Tibial nerve (tissue), 4 donors: ENCODE measurements around the gene PSMB8. TPM values are rescaled to one million over a fixed set of nuclear protein-coding genes. Genes with fewer than 3 reads are reported as not detected.
"Not testable (repeated sequence)": the region's sequence is repeated elsewhere in the genome, so short reads cannot be mapped to it uniquely, and the experiment has no call there.

Source experiments
- DNase-seq, 2 donors: peaks; one replicate each; pipeline ENCODE4 v3.0.0-alpha.2; 2019; ENCODE audit warnings: low spot score in 2 of 2
- H3K27ac ChIP-seq, 4 donors: fragments of 200-600 bp; sonication (generic) in 3 of 4; one replicate each; pipeline ENCODE4 v1.5.1; 2017 to 2019; ENCODE audit warnings: mild to moderate bottlenecking in 1 of 4
- H3K27me3 ChIP-seq, 2 donors: fragments of 200-600 bp; sonication (generic) in 1 of 2; one replicate each; pipeline versions ENCODE4 v1.5.1 to v1.6.0; 2017 to 2019
- H3K36me3 ChIP-seq, 3 donors: fragments of 200-600 bp; sonication (generic); one replicate each; pipeline ENCODE4 v1.5.1; 2018 to 2019
- H3K4me1 ChIP-seq, 4 donors: fragments of 200-600 bp; sonication (generic) in 3 of 4; one replicate each; pipeline ENCODE4 v1.5.1; 2017 to 2019
- H3K4me3 ChIP-seq, 4 donors: fragments of 200-600 bp; sonication (generic) in 3 of 4; one replicate each; pipeline ENCODE4 v1.5.1; 2017 to 2019; ENCODE audit warnings: mild to moderate bottlenecking in 1 of 4, moderate library complexity in 1 of 4
- H3K9me3 ChIP-seq, 4 donors: fragments of 200-600 bp; sonication (generic) in 3 of 4; one replicate each; pipeline ENCODE4 v1.5.1; 2017 to 2019
- EP300 ChIP-seq, 2 donors: sonication (generic); formaldehyde crosslinking; IDR thresholded peaks; one replicate each; pipeline ENCODE4 v1.6.1; 2017; ENCODE audit warnings: antibody characterized with exemption in 2 of 2, mild to moderate bottlenecking in 1 of 2
- POLR2A ChIP-seq, 2 donors: fragments of 450-650 bp; IDR thresholded peaks; one replicate each; pipeline ENCODE4 v1.6.1; 2017; ENCODE audit warnings: antibody characterized with exemption in 2 of 2, mild to moderate bottlenecking in 2 of 2, moderate library complexity in 2 of 2
- WGBS, 2 donors: methylation state at CpG; one replicate each; pipeline ENCODE4 v1.1.5; 2018; 5-methylcytosine and 5-hydroxymethylcytosine counted together
- total RNA-seq, 4 donors: library from RNA; depleted of rRNA; stranded (reverse); fragments of >200 nt; gene quantifications; one replicate each; pipeline ENCODE4 v1.1.0, GENCODE V29; 2016
- TF ChIP-seq, protein P1 (sequence below), 5 experiments: fragments of 200-600 bp in 3 of 5; fragments of 450-650 bp in 2 of 5; sonication (generic) in 3 of 5; IDR thresholded peaks; one replicate each; pipeline ENCODE4 v1.5.1; 2016 to 2019; ENCODE audit warnings: antibody characterized with exemption in 5 of 5, mild to moderate bottlenecking in 3 of 5, moderate library complexity in 2 of 5

The PSMB8 gene
- total RNA-seq, 4 donors from 2014 or later, result 16.3 to 39.0 (median 28.4) TPM

DNA sequence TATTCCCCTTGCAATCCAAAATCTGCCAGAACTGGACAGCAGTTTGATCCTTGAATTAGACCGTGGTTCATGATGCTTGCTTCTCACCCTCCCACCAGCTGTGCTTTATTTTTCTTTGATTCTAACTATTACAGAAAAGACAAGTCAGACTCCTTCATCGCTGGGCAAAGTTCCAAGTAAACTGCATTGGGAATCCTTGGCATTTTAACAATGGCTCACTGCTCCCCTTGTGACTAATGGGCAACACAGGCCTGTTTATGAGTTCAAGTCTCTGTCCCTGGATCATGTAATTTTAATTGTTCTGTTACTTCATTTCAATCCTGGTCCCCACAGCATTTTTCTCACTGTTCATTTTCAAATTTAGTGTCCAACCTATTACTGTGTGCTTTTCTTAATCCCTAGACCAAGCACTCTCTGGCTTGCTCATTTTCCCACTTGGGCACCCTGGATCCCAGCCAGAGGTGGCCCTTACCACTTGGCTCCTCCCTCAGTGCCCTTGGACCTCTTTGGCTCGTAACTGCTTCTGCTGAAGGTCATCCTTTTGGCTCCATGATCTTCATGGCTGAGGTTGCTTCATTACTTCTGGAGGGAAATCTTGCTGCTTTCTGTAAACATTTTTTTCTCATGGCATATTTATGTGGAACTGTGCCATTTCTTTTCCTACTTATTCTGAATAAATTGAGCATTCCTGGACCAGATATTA lies 43.0 kb upstream of the PSMB8 start:
- no peaks in the 10 kb centered on the region for H3K36me3 ChIP-seq
- H3K27me3 ChIP-seq, result no peaks in the 10 kb centered on the region
- H3K9me3 ChIP-seq, result no peaks in the 10 kb centered on the region
- H3K4me3 ChIP-seq, result no peak overlapping the region
- WGBS, 2 donors, result 23 to 27% methylated on average over 3 of the region's 3 CpGs
- DNase-seq, result peak in 1 of 2 donors; percentile 25
- H3K4me1 ChIP-seq, result peaks cover 0 to 33% (median 10%) of the 10 kb centered on the region in 4 donors
- peak overlapping the region in 3 of 4 donors; percentile 12 to 78 (median 27) for H3K27ac ChIP-seq
- TF ChIP-seq, protein P1, sequence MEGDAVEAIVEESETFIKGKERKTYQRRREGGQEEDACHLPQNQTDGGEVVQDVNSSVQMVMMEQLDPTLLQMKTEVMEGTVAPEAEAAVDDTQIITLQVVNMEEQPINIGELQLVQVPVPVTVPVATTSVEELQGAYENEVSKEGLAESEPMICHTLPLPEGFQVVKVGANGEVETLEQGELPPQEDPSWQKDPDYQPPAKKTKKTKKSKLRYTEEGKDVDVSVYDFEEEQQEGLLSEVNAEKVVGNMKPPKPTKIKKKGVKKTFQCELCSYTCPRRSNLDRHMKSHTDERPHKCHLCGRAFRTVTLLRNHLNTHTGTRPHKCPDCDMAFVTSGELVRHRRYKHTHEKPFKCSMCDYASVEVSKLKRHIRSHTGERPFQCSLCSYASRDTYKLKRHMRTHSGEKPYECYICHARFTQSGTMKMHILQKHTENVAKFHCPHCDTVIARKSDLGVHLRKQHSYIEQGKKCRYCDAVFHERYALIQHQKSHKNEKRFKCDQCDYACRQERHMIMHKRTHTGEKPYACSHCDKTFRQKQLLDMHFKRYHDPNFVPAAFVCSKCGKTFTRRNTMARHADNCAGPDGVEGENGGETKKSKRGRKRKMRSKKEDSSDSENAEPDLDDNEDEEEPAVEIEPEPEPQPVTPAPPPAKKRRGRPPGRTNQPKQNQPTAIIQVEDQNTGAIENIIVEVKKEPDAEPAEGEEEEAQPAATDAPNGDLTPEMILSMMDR (IDR thresholded peaks at IDR 0.05), result no peak

DNA sequence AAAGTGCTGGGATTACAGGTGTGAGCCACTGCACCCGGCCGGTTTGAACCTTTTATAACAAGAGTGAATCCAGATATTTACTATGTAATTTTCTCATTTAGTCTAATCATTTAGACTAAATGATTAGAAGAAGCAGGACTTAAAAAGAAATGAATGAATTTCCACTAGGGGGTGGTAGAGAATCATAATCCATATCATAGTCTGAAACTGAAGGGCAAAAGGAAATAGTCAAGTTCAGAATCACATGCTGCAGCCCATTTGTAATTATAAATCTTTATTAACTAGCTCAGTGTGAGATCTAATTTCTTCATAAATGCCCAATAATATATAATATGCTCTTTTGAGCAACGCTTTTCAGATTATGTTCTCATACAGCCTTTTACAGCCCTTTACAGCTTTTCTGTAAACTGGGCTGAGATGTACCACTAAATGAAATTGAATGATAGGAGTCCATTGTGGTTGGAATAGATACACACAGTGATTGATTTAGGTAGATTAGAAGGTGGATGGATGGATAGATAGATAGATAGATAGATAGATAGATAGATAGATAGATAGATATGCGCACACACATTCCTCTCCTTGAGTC lies 41.9 kb upstream of the PSMB8 start:
- peaks cover 0 to 33% (median 10%) of the 10 kb centered on the region in 4 donors for H3K4me1 ChIP-seq
- H3K27me3 ChIP-seq, result no peaks in the 10 kb centered on the region
- no peaks in the 10 kb centered on the region for H3K36me3 ChIP-seq
- H3K27ac ChIP-seq, result peak overlapping the region in 1 of 4 donors; percentile 11
- no peak for DNase-seq
- H3K4me3 ChIP-seq, result no peak overlapping the region
- no peaks in the 10 kb centered on the region for H3K9me3 ChIP-seq
- WGBS, 2 donors, result 51 to 68% methylated on average over 4 of the region's 4 CpGs
- TF ChIP-seq, protein P1 (IDR thresholded peaks at IDR 0.05), result peak; percentile 43 to 78 (median 55)
- TF ChIP-seq POLR2A (IDR thresholded peaks at IDR 0.05) (no peak), EP300 (IDR thresholded peaks at IDR 0.05) (no peak)

DNA sequence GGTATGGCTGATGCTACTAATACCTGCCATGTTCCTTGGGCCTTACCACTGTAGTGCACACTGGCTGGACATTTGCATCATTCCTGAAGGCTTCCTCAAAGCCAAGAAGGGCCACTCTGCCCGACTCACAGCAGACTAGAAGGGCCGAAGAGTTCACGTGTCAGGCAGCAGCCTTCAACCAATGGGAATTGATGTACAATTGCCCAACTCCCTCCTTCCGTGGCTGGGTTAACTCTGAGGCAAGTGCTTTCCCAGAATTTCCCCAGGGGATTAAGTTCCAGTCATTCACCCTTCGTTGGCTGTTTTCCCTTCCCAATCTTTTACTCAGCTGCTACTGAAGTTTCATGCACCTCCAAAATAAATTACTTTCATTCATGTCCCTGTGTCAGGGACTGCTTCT lies 39.9 kb upstream of the PSMB8 start:
- Histone ChIP-seq H3K4me1 (peaks cover 0 to 33% (median 10%) of the 10 kb centered on the region in 4 donors), H3K4me3 (no peak overlapping the region), H3K27me3 (peaks cover 0 to 9% of the 10 kb centered on the region in 2 donors), H3K27ac (peak overlapping the region in 1 of 4 donors; percentile 46), H3K36me3 (no peaks in the 10 kb centered on the region), H3K9me3 (no peaks in the 10 kb centered on the region)
- WGBS, 2 donors, result 14 to 16% methylated on average over 5 of the region's 5 CpGs
- DNase-seq, result peak in 1 of 2 donors; percentile 14
- no peak for TF ChIP-seq POLR2A (IDR thresholded peaks at IDR 0.05)
- peak in 1 of 2 donors; percentile 61 for TF ChIP-seq EP300 (IDR thresholded peaks at IDR 0.05)
- TF ChIP-seq, protein P1 (IDR thresholded peaks at IDR 0.05), result no peak

DNA sequence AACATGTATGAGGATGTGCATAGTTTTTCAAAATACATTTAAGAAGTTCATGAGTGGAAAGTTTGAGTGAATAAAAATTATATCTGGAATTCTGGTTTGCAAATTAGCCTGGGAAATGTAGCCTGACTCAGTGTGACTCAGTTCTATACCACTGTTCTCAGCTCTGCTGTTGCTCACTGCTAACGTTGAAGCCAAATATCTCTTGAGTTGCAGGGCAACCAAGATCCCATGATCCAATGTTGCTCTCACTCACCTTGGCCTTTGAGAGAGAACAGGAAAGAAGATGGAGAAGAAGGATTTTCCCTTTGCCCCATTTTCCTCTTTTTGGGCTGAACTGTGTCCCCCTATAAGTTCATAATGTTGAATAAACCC lies 39.0 kb upstream of the PSMB8 start:
- DNase-seq, result no peak
- no peak for TF ChIP-seq POLR2A (IDR thresholded peaks at IDR 0.05)
- TF ChIP-seq, protein P1 (IDR thresholded peaks at IDR 0.05), result no peak
- TF ChIP-seq EP300 (IDR thresholded peaks at IDR 0.05), result no peak
- WGBS, 2 donors, result 31 to 63% methylated on average over 1 of the region's 1 CpG
- Histone ChIP-seq H3K4me3 (no peak overlapping the region), H3K9me3 (no peaks in the 10 kb centered on the region), H3K27ac (no peak overlapping the region), H3K27me3 (peaks cover 0 to 9% of the 10 kb centered on the region in 2 donors), H3K4me1 (peaks cover 0 to 33% (median 10%) of the 10 kb centered on the region in 4 donors), H3K36me3 (no peaks in the 10 kb centered on the region)

- peaks cover 0 to 14% (median 0%) of the 10 kb centered on the region in 4 donors for H3K4me1 ChIP-seq
- not testable (repeated sequence) for H3K27ac ChIP-seq, H3K9me3 ChIP-seq, DNase-seq, H3K36me3 ChIP-seq, H3K4me3 ChIP-seq
- peaks cover 0 to 12% of the 10 kb centered on the region in 2 donors for H3K27me3 ChIP-seq
- 73 to 78% methylated on average over 3 of the region's 3 CpGs for WGBS, 2 donors
Measured at GRCh38 chr6:32880962-32881361, 37.1 kb upstream of the PSMB8 start.
